Fibroblast of skin of abdomen (primary cell): ENCODE data around the gene USP17L24. TPM values are rescaled to one million over a fixed set of nuclear protein-coding genes. Genes with fewer than 3 reads are reported as not detected.
"Not testable (repeated sequence)": the region's sequence is repeated elsewhere in the genome, so short reads cannot be mapped to it uniquely, and the experiment has no call there.

Experiments used
- DNase-seq: peaks from one replicate; pipeline ENCODE4 v3.0.0-alpha.2; 2013
- polyA plus RNA-seq, 2 experiments: library from polyadenylated mRNA; unstranded; fragments of 120-200 nt; gene quantifications; one replicate each; pipeline ENCODE4 v1.2.1, GENCODE V29; 2013; ENCODE audit not compliant: insufficient read length in 2 of 2

Gene USP17L24
- not detected for polyA plus RNA-seq (2013, experiment 1 of 2; ENCODE audit: insufficient read length)
- polyA plus RNA-seq (2013, experiment 2 of 2; ENCODE audit: insufficient read length): not detected

- DNase-seq: not testable (repeated sequence)
Measured at GRCh38 chr4:9324865-9325264, at the start of gene USP17L24. USP17L24 (plus strand) TSS chr4:9325165; CDS start chr4:9325165, 0 bp downstream.

- not testable (repeated sequence) for DNase-seq
Measured at GRCh38 chr4:9324191-9324590, 774 bp upstream of the USP17L24 start.

- DNase-seq: not testable (repeated sequence)
Measured at GRCh38 chr4:9329611-9330010, 4.6 kb downstream of the USP17L24 start, which contains the start of gene USP17L25. USP17L25 (plus strand) TSS chr4:9329911; CDS start chr4:9329911, 0 bp downstream.

GRCh38 chr4:9334358-9334757 is 9.4 kb downstream of the USP17L24 start, which contains the start of gene USP17L26:
USP17L26 (plus strand) TSS chr4:9334658; CDS start chr4:9334658, 0 bp downstream.
- DNase-seq: not testable (repeated sequence)

- DNase-seq: not testable (repeated sequence)
Measured at GRCh38 chr4:9339103-9339502, 14.1 kb downstream of the USP17L24 start, which contains the start of gene USP17L5. USP17L5 (plus strand) TSS chr4:9339403; CDS start chr4:9339403, 0 bp downstream.

- not testable (repeated sequence) for DNase-seq
Measured at GRCh38 chr4:9343848-9344247, 18.9 kb downstream of the USP17L24 start, which contains the start of gene USP17L27. USP17L27 (plus strand) TSS chr4:9344148; CDS start chr4:9344148, 0 bp downstream.

- DNase-seq: not testable (repeated sequence)
Measured at GRCh38 chr4:9348593-9348992, 23.6 kb downstream of the USP17L24 start, which contains the start of gene USP17L28. USP17L28 (plus strand) TSS chr4:9348893; CDS start chr4:9348893, 0 bp downstream.

- not testable (repeated sequence) for DNase-seq
Measured at GRCh38 chr4:9350866-9351265, 25.9 kb downstream of the USP17L24 start.

- DNase-seq: not testable (repeated sequence)
Measured at GRCh38 chr4:9353338-9353737, 28.4 kb downstream of the USP17L24 start, which contains the start of gene USP17L29. USP17L29 (plus strand) TSS chr4:9353638; CDS start chr4:9353638, 0 bp downstream.

- DNase-seq: not testable (repeated sequence)
Measured at GRCh38 chr4:9362829-9363228, 37.9 kb downstream of the USP17L24 start, which contains the start of gene USP17L30. USP17L30 (plus strand) TSS chr4:9363129; CDS start chr4:9363129, 0 bp downstream.
